ENCODE data around the gene AHCYL1.
A peak's percentile ranks its signal among the peaks of the same experiment; 100 is the strongest.

DNA sequence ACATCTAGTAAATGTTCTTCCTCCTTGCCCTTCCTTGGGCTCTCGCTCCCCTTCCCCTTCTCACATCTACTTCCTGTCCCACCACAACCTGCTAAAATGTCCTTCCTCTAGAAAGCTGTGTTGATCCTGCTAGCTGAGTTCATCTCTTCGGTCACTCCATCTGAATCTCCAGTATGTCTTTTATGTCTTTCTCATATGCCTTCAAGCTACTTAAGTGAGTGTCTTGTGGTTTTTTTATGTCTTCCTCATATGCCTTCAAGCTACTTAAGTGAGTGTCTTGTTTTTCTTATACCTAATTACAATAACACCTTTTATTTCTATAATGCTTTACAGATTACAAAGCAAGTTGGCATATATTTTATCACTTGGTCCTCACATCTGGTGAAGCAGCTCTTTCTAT is 40.0 kb upstream of the AHCYL1 start:
- TF ChIP-seq, protein P1, sequence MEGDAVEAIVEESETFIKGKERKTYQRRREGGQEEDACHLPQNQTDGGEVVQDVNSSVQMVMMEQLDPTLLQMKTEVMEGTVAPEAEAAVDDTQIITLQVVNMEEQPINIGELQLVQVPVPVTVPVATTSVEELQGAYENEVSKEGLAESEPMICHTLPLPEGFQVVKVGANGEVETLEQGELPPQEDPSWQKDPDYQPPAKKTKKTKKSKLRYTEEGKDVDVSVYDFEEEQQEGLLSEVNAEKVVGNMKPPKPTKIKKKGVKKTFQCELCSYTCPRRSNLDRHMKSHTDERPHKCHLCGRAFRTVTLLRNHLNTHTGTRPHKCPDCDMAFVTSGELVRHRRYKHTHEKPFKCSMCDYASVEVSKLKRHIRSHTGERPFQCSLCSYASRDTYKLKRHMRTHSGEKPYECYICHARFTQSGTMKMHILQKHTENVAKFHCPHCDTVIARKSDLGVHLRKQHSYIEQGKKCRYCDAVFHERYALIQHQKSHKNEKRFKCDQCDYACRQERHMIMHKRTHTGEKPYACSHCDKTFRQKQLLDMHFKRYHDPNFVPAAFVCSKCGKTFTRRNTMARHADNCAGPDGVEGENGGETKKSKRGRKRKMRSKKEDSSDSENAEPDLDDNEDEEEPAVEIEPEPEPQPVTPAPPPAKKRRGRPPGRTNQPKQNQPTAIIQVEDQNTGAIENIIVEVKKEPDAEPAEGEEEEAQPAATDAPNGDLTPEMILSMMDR (IDR thresholded peaks at IDR 0.05; ENCODE audit: insufficient read depth, low read length): no peak
- TF ChIP-seq, protein P2, sequence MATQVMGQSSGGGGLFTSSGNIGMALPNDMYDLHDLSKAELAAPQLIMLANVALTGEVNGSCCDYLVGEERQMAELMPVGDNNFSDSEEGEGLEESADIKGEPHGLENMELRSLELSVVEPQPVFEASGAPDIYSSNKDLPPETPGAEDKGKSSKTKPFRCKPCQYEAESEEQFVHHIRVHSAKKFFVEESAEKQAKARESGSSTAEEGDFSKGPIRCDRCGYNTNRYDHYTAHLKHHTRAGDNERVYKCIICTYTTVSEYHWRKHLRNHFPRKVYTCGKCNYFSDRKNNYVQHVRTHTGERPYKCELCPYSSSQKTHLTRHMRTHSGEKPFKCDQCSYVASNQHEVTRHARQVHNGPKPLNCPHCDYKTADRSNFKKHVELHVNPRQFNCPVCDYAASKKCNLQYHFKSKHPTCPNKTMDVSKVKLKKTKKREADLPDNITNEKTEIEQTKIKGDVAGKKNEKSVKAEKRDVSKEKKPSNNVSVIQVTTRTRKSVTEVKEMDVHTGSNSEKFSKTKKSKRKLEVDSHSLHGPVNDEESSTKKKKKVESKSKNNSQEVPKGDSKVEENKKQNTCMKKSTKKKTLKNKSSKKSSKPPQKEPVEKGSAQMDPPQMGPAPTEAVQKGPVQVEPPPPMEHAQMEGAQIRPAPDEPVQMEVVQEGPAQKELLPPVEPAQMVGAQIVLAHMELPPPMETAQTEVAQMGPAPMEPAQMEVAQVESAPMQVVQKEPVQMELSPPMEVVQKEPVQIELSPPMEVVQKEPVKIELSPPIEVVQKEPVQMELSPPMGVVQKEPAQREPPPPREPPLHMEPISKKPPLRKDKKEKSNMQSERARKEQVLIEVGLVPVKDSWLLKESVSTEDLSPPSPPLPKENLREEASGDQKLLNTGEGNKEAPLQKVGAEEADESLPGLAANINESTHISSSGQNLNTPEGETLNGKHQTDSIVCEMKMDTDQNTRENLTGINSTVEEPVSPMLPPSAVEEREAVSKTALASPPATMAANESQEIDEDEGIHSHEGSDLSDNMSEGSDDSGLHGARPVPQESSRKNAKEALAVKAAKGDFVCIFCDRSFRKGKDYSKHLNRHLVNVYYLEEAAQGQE (IDR thresholded peaks at IDR 0.05; ENCODE audit: insufficient replicate concordance, low read depth): no peak
- TF ChIP-seq GABPA (IDR thresholded peaks at IDR 0.05; ENCODE audit: low read depth): peak; percentile 43; the same call in 1 of the 2 replicates
- peak; percentile 12; the same call in 1 of the 2 replicates for TF ChIP-seq SPI1 (IDR thresholded peaks at IDR 0.05; ENCODE audit: borderline replicate concordance, low read depth)
